Measurements from ENCODE around the gene MTHFD1L.

MTHFD1L gene

DNA sequence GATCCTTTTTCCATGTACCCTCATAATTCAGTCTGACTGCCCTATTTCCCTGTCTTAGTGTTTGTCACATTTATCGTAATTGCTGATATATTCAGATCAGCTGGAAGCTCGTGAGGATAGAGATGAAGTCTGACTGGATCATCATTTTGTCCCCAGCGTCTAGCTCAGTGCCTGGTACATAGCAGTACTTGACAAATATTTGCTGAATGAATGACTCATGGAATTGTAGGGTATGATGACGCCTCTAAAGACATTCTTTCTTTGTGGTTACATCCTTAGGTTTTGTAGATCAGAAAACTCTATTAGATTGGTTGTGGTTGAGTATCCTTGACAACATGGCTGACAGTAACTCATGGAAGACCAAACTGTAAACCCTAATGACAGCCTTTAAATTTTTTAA lies 68.9 kb downstream of the MTHFD1L start:
- no peak for DNase-seq (ENCODE audit: low read depth in 2 of 2)

DNA sequence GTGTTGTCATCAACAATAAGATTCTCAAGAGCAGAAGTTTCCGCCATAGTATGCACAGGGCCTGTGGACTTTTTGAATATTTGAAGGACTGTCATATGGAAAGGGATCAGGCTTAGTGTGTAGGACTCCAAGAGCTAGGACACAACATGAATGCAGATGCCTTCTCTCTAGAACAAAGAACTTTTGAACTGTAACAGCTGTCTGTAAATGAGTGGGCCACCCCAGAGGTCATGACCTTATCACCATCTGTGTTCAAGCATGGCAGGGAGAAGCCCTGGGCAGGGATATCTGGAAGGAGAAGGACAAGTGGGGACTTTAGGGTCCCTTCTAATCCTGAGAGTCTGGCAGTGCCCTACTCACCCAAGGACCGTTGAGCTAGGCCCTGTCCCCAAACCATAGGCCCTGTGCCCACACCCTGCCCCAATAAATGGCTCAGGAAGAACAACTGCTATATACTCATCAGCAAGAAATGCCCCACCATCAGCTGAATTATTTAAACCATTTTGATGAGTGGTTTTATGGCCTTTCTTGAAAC lies 70.6 kb downstream of the MTHFD1L start:
- DNase-seq (ENCODE audit: low read depth in 2 of 2), result no peak

GRCh38 chr6:150937132-150937906 lies 71.8 kb downstream of the MTHFD1L start:
- DNase-seq (ENCODE audit: low read depth in 2 of 2), result no peak

DNA sequence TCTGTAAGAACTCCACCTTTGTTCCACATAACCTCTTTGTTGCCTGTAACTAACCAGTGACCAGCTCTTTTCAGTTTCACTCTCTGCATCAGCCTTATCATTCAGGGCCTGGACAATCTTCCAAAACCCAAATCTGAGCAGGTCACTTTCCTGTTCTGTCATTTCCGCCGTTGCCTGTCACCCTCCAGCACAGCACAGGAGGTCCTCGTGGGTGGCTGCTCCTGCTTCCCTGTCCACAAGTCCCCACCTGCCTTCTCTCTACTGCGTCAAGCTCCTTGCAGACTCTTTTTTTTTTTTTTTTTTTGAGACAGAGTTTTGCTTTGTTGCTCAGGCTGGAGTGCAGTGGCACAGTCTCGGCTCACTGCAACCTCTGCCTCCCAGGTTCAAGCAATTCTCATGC lies 73.9 kb downstream of the MTHFD1L start:
- no peak for DNase-seq (ENCODE audit: low read depth in 2 of 2)

- no peak for DNase-seq (ENCODE audit: low read depth in 2 of 2)
Observed at GRCh38 chr6:150940941-150941340, 75.4 kb downstream of the MTHFD1L start.

DNA sequence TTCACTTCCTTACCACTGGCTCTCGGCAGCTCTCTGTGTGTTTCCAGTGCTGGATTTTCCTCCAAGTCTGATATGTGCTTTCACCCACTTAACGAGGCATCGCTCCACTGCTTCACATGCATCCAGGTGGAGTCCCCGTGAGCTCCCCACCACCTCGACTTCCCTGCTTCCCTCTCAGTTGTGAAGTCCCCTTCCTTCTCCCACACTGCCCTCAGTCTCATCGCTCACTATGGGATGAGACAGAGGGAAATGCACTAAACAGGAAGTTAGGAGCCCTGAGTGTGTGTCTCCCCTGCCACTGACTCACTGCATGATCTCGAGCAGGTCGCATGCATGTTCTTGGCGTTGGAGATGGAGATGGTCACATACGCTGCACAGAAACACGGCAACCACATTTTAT lies 84.0 kb downstream of the MTHFD1L start:
- DNase-seq (ENCODE audit: low read depth in 2 of 2), result no peak

DNA sequence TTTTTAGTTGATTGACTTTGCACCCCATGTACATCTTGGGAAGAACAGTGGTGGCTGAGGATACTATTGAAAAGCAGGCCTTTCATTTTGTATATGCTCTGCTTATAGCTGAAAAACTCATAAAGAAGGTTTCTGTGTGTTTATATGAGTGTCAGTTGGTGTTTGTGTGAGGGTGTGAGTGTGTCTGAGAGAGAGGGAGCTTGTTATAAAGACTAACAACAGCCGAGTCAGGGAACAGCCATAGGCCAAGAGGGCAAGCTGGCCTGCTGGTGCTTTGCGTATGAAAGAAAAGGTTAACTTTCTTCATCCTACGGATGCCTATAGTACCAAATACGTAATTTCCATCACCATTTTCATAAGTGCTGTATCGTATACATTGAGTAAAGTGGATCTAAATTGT lies 88.3 kb downstream of the MTHFD1L start:
- DNase-seq (ENCODE audit: low read depth in 2 of 2), result no peak

- no peak for DNase-seq (ENCODE audit: low read depth in 2 of 2)
Observed at GRCh38 chr6:150959166-150959565, 93.7 kb downstream of the MTHFD1L start.

DNA sequence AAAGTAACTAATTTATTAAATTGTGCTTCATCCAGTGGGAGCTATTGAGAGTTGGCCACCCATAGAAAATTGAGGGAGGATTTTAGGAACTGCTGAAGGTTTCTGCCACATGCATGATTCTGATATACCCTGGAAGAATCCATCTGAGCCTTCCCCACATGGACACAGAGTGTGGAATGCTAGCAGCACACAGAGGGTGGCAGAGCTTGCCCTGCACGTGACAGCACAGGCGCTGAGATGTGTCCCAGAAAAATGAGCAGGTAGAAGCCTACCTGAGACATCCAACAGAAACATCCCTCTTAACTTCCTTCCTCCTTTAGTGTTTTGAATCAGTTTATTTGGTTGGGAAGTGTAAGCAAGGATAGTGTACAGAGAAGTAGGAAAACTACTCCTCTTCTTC lies 96.9 kb downstream of the MTHFD1L start:
- DNase-seq (ENCODE audit: low read depth in 2 of 2), result no peak

GRCh38 chr6:150964765-150965164 lies 99.3 kb downstream of the MTHFD1L start:
- no peak for DNase-seq (ENCODE audit: low read depth in 2 of 2)

GRCh38 chr6:150966786-150967185 lies 101.3 kb downstream of the MTHFD1L start:
- DNase-seq (ENCODE audit: low read depth in 2 of 2), result no peak

- DNase-seq (ENCODE audit: low read depth in 2 of 2), result no peak
Observed at GRCh38 chr6:150967381-150967780, 101.9 kb downstream of the MTHFD1L start.

GRCh38 chr6:150967910-150968309 lies 102.4 kb downstream of the MTHFD1L start:
- no peak for DNase-seq (ENCODE audit: low read depth in 2 of 2)

- no peak for DNase-seq (ENCODE audit: low read depth in 2 of 2)
Observed at GRCh38 chr6:150969901-150970300, 104.4 kb downstream of the MTHFD1L start.

DNA sequence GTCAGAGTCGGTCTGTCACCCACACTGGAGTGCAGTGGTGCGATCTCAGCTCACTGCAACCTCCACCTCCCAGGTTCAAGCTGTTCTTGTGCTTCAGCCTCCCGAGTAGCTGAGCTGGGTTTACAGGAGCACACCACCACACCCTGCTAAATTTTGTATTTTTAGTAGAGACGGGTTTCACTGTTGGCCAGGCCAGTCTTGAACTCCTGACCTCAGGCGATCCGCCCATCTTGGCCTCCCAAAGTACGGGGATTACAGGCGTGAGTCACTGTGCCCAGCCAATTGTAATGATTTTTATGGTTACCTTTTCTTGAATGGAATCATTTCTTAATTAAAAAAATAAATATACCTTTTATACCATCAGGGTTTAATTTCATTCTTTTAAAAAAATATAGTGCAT lies 105.7 kb downstream of the MTHFD1L start:
- DNase-seq (ENCODE audit: low read depth in 2 of 2), result no peak

- no peak for DNase-seq (ENCODE audit: low read depth in 2 of 2)
Observed at GRCh38 chr6:150975136-150975535, 109.6 kb downstream of the MTHFD1L start.

DNA sequence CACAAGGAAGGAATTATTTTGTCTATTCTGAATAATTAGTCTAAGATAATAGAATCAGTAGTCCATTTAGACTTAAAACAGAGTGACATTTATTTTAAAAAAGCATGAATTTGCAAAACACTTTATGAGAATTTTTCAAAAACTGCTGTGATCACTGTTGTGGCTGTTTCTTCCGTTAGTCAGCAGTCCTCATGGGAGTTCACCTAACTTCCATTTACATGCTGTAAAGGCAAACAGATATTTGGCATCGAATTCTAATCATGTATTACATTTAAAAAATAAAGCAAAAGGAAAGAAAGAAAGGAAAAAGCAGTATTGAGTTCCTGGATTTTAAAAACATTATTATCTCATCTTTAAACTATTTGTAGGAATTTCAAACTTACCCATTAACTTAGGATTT lies 111.8 kb downstream of the MTHFD1L start:
- DNase-seq (ENCODE audit: low read depth in 2 of 2), result no peak

DNA sequence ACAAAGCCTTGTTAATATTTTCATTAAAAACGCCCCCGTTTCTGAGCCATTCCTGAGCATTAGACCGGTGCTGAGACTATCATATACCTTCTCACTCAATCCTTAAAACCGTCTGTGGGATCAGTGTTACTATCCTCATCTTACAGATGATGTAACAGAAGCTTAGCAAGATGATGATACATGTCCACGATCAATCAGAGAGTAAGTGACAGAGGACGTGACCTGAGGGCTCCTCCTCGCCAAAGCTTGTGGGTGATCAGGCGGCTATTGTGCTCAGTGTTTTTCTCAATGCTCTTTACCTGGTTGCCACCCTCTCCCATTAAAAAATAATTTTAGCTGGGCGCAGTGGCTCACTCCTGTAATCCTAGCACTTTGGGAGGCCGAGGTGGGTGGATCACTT lies 113.1 kb downstream of the MTHFD1L start:
- DNase-seq (ENCODE audit: low read depth in 2 of 2), result no peak

DNA sequence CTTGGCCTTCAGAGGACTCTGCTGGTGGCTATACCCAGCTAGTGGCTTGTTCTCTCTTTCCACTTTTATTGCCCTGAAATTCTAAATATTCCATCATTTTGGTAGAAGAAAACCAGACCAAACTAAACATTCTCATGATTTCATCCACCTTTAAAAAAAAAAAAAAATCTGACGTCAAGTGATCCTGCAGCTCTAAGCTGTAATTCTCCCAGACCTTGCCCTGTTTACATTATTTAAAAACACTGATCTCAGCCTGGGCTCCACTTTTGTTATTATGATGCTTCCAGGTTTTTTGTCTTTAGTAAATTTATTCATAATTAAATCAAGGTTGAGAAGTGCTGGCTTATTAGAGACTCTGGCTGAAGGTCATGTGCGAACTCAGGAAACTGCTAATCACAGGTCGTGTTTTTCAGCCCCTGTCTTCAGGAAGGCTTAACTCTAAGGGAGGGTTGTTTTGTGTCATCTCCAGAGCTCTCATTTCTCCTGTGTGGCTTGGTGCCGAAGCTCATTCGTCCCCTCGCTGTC lies 114.4 kb downstream of the MTHFD1L start:
- DNase-seq (ENCODE audit: low read depth in 2 of 2), result no peak

- DNase-seq (ENCODE audit: low read depth in 2 of 2), result no peak
Observed at GRCh38 chr6:150981095-150981494, 115.6 kb downstream of the MTHFD1L start.

GRCh38 chr6:150981669-150982068 lies 116.2 kb downstream of the MTHFD1L start:
- no peak for DNase-seq (ENCODE audit: low read depth in 2 of 2)

DNA sequence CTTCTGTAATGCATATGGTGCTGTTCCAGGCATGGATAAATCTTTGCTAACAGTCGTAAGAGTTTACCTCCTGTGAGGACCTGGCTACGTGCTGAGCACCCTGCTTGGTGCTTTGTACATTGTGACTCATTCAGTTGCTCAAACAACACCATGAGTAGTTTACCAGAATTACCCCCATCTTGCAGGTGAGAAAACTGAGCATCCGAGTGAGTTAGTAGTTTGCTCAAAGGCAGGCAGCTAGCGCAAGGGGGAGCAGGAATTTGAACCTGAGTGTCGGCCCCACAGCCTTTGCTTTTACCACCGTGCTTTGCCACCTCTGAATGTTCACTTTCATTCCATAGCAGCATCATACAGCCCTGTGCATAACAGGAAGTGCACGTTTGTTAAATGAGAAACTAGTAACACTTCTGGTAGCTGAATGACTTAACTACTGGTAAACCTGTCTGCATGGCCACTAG lies 121.9 kb downstream of the MTHFD1L start:
- DNase-seq (ENCODE audit: low read depth in 2 of 2), result peak; percentile 13 to 35

DNA sequence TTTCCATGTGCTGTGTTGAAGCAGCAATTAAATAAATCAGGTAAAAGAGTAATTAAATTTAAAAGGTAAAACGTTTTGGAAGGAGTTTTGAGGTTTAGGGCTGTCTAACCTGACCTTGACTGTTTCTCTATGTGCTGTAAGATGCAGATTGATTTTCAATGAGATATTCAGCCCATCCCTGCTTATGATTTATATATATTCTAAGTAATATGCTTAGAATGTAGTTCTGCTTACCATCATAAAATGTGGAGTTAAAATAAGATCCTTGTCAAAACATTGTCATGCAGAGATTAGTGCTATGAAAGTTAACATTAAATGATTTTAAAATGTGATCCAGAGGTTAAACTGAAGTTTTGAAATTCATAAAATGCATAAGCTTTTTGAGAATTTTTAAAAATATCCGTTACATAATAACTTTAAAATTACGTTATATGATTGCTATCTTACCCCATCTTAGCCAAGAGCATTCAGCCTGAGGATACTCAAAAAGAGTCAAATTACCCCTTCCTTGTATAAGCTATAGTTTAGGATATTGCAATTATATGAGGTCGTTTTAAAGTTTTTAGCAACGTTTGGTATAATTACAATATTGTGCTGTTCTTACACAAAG lies 122.5 kb downstream of the MTHFD1L start:
- no peak for DNase-seq (ENCODE audit: low read depth in 2 of 2)

All from stimulated activated CD4-positive, alpha-beta T cell treated with anti-CD3 and anti-CD28 coated beads, Interleukin-15, amount 100 ng/mL, for 48 hours (primary cell).